Activated T-cell treated with anti-CD3 and anti-CD28 coated beads, Interleukin-2, amount 50 U/mL, for 24 hours (primary cell): ENCODE data around the gene CCNY.
A peak's percentile ranks its signal among the peaks of the same experiment; 100 is the strongest.

Experiments used
- DNase-seq: peaks from one replicate; pipeline ENCODE4 v3.0.0-alpha.2; 2020
- H3K27ac Mint-ChIP-seq: 2 replicates; pipeline ENCODE4 v1.8.0; 2020; ENCODE audit warnings: mild to moderate bottlenecking, mixed read lengths
- H3K27me3 Mint-ChIP-seq: 2 replicates; pipeline ENCODE4 v1.8.0; 2020; ENCODE audit warnings: mixed read lengths
- H3K36me3 Mint-ChIP-seq: 2 replicates; pipeline ENCODE4 v1.8.0; 2020; ENCODE audit warnings: low read depth, mixed read lengths
- H3K4me1 Mint-ChIP-seq: 2 replicates; pipeline ENCODE4 v1.8.0; 2020; ENCODE audit warnings: low read depth, mixed read lengths
- H3K4me3 Mint-ChIP-seq: 2 replicates; pipeline ENCODE4 v1.8.0; 2020; ENCODE audit warnings: mild to moderate bottlenecking, moderate library complexity, mixed read lengths
- H3K9me3 Mint-ChIP-seq: 2 replicates; pipeline ENCODE4 v1.8.0; 2020; ENCODE audit warnings: mixed read lengths

Gene CCNY

GRCh38 chr10:35595106-35595505, 258.8 kb downstream of the CCNY start:
- H3K27ac Mint-ChIP-seq = no peak overlapping the region
- no peak for DNase-seq
- peaks cover 13% of the 10 kb centered on the region for H3K9me3 Mint-ChIP-seq
- H3K27me3 Mint-ChIP-seq = peaks cover 16% of the 10 kb centered on the region
- no peaks in the 10 kb centered on the region for H3K36me3 Mint-ChIP-seq
- no peaks in the 10 kb centered on the region for H3K4me1 Mint-ChIP-seq
- H3K4me3 Mint-ChIP-seq = no peak overlapping the region

DNA sequence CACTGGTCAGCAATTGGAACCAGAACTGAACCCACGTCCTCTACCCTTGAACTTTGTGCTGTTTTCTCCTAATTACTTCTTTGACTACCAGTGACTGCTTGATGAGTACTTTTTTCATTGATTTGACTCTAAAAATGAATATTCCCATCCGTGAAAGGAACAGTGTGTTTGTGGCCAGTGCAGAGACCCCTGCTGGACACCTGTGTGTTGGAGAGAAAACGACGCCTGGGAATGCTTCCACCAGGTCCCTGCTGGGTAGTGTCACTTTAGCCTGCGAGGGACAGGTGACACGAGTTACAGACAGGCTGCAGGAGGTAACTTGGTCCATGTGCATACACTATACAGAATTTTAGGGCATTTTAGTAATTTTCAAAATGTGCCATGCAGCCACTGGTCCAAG, 262.1 kb downstream of the CCNY start:
- peaks cover 2% of the 10 kb centered on the region for H3K9me3 Mint-ChIP-seq
- no peak for DNase-seq
- H3K36me3 Mint-ChIP-seq = no peaks in the 10 kb centered on the region
- H3K4me3 Mint-ChIP-seq = no peak overlapping the region
- no peak overlapping the region for H3K27ac Mint-ChIP-seq
- H3K27me3 Mint-ChIP-seq = peaks cover 25% of the 10 kb centered on the region
- no peaks in the 10 kb centered on the region for H3K4me1 Mint-ChIP-seq

DNA sequence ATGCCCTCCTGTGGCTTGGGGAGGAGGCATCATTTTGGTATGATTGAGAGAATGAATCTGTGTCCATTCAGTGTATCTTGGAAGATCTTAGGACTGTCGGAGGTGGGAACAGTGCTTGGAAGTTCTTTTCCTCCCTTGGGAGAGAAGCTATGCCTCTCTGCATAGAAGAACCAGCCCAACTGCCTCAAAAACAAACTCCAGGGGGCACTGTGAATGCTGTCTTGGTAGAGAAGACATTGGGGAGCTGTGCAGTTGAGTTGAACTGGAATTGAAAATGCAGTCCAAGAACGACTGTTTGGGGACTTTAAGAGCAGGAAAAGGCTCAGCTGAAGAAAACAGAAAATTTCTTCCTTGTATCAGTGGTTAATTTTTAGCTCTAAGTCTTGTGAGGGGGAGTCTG, 263.9 kb downstream of the CCNY start:
- peaks cover 2% of the 10 kb centered on the region for H3K9me3 Mint-ChIP-seq
- H3K27me3 Mint-ChIP-seq = peaks cover 42% of the 10 kb centered on the region
- H3K4me3 Mint-ChIP-seq = no peak overlapping the region
- H3K4me1 Mint-ChIP-seq = no peaks in the 10 kb centered on the region
- no peaks in the 10 kb centered on the region for H3K36me3 Mint-ChIP-seq
- no peak for DNase-seq
- H3K27ac Mint-ChIP-seq = no peak overlapping the region

- no peaks in the 10 kb centered on the region for H3K36me3 Mint-ChIP-seq
- peaks cover 69% of the 10 kb centered on the region for H3K27me3 Mint-ChIP-seq
- no peak within 1 kb of the TSS for H3K4me3 Mint-ChIP-seq
- H3K27ac Mint-ChIP-seq = no peak within 1 kb of the TSS
- peaks cover 4% of the 10 kb centered on the region for H3K4me1 Mint-ChIP-seq
- DNase-seq = no peak
- peaks cover 8% of the 10 kb centered on the region for H3K9me3 Mint-ChIP-seq
Observed at GRCh38 chr10:35605191-35605590, 268.9 kb downstream of the CCNY start, which contains the start of gene GJD4. GJD4 (plus strand) TSS chr10:35605341; CDS start chr10:35605568, 227 bp downstream.

DNA sequence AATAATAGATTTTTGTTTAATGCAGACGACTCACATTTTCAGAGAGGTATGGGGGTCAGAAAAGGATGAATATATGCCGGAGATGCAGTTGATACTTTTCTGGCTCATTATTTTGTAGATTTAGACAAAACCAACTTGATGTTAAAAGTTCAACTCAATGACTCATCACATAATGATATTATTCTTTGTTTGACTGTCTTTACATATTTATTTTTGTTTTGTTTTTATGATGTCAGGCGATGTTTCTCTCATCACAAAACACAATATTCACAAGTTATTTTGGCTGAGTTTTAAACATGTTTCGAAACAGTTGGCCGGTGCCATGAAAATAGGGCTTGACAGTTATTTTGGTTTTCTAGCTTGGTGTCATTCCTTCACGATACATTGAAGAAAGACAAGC, 270.1 kb downstream of the CCNY start:
- Mint-ChIP-seq H3K4me3 (no peak overlapping the region), H3K36me3 (no peaks in the 10 kb centered on the region), H3K27me3 (peaks cover 67% of the 10 kb centered on the region), H3K4me1 (peaks cover 4% of the 10 kb centered on the region), H3K27ac (no peak overlapping the region), H3K9me3 (peaks cover 9% of the 10 kb centered on the region)
- no peak for DNase-seq

GRCh38 chr10:35607475-35608327, 271.4 kb downstream of the CCNY start:
- peak overlapping the region; percentile 59 for H3K4me3 Mint-ChIP-seq
- peaks cover 75% of the 10 kb centered on the region for H3K27me3 Mint-ChIP-seq
- H3K4me1 Mint-ChIP-seq = peaks cover 4% of the 10 kb centered on the region
- H3K27ac Mint-ChIP-seq = no peak overlapping the region
- no peaks in the 10 kb centered on the region for H3K36me3 Mint-ChIP-seq
- no peak for DNase-seq
- H3K9me3 Mint-ChIP-seq = peaks cover 9% of the 10 kb centered on the region

GRCh38 chr10:35608328-35608672, 272.0 kb downstream of the CCNY start:
- Mint-ChIP-seq H3K4me3 (no peak overlapping the region), H3K9me3 (peaks cover 9% of the 10 kb centered on the region), H3K27ac (no peak overlapping the region), H3K36me3 (no peaks in the 10 kb centered on the region), H3K4me1 (peaks cover 4% of the 10 kb centered on the region), H3K27me3 (peaks cover 77% of the 10 kb centered on the region)
- no peak for DNase-seq

DNA sequence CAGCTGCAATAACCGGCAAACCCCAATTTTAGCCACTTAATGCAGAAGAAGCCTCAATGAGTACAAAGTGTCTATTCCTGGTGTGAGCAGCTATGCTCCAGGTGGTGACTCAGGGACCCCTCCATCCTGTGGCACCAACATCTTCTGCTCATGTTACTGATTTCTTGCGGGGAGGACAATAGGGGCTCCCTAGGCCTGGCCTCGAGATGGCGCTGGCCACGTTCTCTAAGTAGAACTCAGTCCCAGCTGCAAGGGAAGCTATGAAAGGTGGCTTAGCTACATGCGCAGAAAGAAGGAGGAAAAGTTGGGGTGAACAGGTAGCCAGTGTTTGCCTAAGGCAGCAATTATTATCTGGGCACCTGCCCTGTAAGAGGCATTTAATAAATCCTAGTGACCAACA, 275.4 kb downstream of the CCNY start:
- no peak for DNase-seq
- Mint-ChIP-seq H3K27ac (no peak overlapping the region), H3K27me3 (peaks cover 75% of the 10 kb centered on the region), H3K9me3 (peaks cover 9% of the 10 kb centered on the region), H3K36me3 (no peaks in the 10 kb centered on the region), H3K4me3 (no peak overlapping the region), H3K4me1 (peaks cover 4% of the 10 kb centered on the region)

DNA sequence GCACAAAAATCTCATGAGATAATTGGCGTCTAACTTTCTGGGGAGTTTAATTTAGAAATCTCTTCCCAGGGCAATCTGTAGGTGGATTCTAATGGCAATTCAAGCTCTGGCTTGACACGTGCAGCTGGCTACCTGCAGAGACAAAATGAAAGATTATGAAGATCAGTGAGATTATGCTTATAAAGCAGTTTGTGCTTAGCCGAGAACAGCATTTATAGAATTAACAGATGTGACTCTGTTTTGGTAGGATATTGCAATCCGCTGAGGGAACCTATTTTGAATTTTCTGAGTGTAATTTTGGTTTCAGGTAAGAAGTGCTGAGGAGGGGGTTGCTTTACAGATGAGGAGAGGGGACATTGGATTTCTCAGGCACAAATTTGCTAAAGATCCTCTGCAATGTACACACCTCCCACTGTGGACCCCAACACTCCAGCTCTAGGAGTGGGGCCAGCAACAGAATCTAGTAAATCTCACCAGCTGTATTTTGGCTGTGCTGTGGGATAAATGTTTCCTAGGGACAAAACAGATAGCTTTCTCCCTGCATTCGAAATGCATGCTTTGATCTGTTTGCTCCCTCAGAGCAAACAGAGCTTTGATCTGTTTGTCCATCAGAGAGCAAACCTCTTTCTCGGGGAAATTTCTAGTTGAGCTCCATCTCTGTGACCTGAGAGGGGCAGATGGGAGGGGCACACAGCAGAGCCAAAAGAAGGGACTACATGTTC, 276.2 kb downstream of the CCNY start:
- Mint-ChIP-seq H3K27me3 (peaks cover 68% of the 10 kb centered on the region), H3K4me3 (no peak overlapping the region), H3K36me3 (no peaks in the 10 kb centered on the region), H3K4me1 (peaks cover under 1% of the 10 kb centered on the region), H3K27ac (no peak overlapping the region), H3K9me3 (peaks cover 9% of the 10 kb centered on the region)
- DNase-seq = no peak

GRCh38 chr10:35613107-35613440, 276.8 kb downstream of the CCNY start:
- Mint-ChIP-seq H3K27ac (no peak overlapping the region), H3K4me1 (no peaks in the 10 kb centered on the region), H3K27me3 (peaks cover 64% of the 10 kb centered on the region), H3K4me3 (no peak overlapping the region), H3K9me3 (peaks cover 9% of the 10 kb centered on the region), H3K36me3 (no peaks in the 10 kb centered on the region)
- DNase-seq = no peak

GRCh38 chr10:35613597-35614226, 277.4 kb downstream of the CCNY start:
- no peaks in the 10 kb centered on the region for H3K36me3 Mint-ChIP-seq
- no peaks in the 10 kb centered on the region for H3K4me1 Mint-ChIP-seq
- DNase-seq = no peak
- H3K4me3 Mint-ChIP-seq = no peak overlapping the region
- peaks cover 11% of the 10 kb centered on the region for H3K9me3 Mint-ChIP-seq
- no peak overlapping the region for H3K27ac Mint-ChIP-seq
- H3K27me3 Mint-ChIP-seq = peaks cover 62% of the 10 kb centered on the region

DNA sequence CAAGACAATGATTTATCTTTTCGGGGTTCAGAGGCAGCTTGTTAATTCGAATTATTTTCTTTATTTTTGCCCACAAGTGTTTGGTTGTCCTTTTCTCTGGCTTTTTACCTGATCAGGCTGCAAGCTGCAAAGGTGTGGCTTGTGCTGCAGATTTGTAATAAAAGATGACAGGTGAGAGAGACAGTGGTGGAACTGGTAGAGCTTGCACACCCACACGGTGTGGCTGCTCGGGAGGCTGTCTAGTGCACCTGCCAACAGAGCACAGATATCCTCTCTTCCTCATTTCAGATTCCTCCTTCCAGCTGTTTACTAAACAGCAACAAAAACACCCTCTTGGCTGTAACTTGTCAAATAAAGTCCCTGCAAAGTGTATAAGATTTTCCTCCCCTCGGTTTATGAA, 278.0 kb downstream of the CCNY start:
- Mint-ChIP-seq H3K4me3 (no peak overlapping the region), H3K27me3 (peaks cover 58% of the 10 kb centered on the region), H3K36me3 (no peaks in the 10 kb centered on the region), H3K4me1 (no peaks in the 10 kb centered on the region), H3K9me3 (peaks cover 11% of the 10 kb centered on the region), H3K27ac (no peak overlapping the region)
- DNase-seq = no peak
